ENCODE results near the gene SCGB2B2. TPM values are rescaled to one million over a fixed set of nuclear protein-coding genes. Genes with fewer than 3 reads are reported as not detected.
"Not testable (repeated sequence)": the region's sequence is repeated elsewhere in the genome, so short reads cannot be mapped to it uniquely, and the experiment has no call there.

SCGB2B2 gene
- polyA plus RNA-seq, 1 donor: 0.29 TPM

GRCh38 chr19:34669305-34669704 is 7.7 kb downstream of the SCGB2B2 start:
- DNase-seq (ENCODE audit: low read depth): no peak

GRCh38 chr19:34668690-34669089 is 8.3 kb downstream of the SCGB2B2 start:
- DNase-seq (ENCODE audit: low read depth): not testable (repeated sequence)

DNA sequence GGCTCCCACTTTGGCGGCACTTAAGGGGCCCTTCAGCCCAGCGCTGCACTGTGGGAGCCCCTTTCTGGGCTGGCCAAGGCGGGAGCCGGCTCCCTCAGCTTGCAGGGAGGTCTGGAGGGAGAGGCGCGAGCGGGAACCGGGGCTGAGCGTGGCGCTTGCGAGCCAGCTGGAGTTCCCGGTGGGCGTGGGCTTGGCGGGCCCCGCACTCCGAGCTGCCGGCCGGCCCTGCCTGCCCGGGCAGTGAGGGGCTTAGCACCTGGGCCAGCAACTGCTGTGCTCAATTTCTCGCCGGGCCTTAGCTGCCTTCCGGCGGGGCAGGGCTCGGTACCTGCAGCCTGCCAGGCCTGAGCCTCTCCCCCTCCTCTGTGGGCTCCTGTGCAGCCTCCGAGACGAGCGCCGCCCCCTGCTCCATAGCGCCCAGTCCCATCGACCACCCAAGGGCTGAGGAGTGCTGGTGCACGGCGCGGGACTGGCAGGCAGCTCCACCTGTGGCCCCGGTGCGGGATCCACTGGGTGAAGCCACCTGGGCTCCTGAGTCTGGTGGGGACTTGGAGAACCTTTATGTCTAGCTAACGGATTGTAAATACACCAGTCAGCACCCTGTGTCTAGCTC is 8.8 kb downstream of the SCGB2B2 start:
- not testable (repeated sequence) for DNase-seq (ENCODE audit: low read depth)

GRCh38 chr19:34667349-34668076 is 9.4 kb downstream of the SCGB2B2 start:
- no peak for DNase-seq (ENCODE audit: low read depth)

DNA sequence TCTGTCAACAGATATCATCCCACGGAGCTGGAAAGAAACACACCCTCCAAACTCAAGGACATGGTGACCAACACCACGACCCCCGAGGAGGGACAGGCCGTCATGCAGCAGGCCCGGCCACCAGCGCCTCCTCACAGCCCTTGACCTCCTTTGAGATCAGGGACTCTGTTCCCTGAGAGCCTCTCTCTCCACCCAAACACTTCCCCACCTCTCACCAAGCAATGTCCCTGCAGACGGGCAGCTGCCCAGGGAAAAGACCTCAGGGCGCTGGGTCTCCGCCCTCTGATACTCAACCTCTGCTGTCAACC is 10.0 kb downstream of the SCGB2B2 start:
- DNase-seq (ENCODE audit: low read depth): no peak

DNA sequence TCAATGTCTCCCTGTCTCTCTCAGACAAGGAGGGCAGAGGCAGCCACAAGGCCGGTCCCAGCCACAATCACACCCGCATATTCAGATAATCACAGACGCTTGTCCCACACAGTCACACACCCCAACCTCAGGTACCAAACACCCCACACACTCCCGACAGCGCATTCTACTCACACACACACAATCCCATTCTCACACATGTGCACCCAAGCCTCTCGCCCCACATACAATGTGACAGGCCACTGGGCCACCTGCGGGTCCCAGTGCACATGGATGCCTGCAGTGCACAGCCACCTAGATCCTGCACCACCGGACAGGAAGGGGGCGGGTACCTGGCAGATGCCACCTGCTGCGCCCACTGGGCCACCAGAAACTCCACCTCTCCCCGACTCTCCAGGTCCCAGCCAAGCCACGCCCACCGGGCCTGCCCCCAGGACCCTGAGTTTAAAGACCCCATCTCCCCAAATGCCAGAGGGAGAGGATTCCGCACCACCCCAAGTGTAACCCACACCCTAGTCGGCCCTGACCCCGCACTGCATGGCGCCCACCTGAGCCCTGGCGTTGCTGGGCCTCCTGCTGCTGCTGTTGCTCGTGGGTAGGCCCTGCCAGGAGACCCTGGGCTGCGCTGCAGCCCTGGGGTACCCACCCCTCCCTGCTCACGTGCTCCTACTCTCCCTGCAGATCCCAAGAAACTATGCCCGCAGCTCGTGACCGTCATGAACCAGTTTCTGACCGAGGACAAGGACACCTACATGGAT is 10.6 kb downstream of the SCGB2B2 start:
- DNase-seq (ENCODE audit: low read depth): no peak

DNA sequence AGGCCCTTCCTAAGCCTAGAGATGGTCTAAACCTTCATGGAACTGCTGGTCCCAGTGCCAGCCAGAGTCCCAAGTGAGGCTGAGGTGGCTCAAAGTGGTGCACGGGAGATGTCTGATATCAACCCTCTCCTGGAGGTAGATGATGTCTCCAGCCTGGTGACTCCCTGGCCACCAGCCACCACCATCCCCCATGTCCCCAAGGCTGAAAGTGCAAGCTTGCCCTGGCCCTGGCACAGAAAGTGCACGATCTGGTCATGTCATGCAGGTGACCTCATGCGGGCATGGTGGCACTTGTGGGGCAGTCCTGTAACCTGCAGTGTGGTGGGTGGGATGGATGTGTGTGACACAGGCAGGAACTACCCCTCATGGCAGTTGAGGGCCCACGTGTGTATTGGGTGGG is 11.7 kb downstream of the SCGB2B2 start:
- not testable (repeated sequence) for DNase-seq (ENCODE audit: low read depth)

- DNase-seq (ENCODE audit: low read depth): no peak
These were observed 12.1 kb downstream of the SCGB2B2 start for GRCh38 chr19:34664870-34665269.

- no peak for DNase-seq (ENCODE audit: low read depth)
These were observed 12.8 kb downstream of the SCGB2B2 start for GRCh38 chr19:34664168-34664567.

DNA sequence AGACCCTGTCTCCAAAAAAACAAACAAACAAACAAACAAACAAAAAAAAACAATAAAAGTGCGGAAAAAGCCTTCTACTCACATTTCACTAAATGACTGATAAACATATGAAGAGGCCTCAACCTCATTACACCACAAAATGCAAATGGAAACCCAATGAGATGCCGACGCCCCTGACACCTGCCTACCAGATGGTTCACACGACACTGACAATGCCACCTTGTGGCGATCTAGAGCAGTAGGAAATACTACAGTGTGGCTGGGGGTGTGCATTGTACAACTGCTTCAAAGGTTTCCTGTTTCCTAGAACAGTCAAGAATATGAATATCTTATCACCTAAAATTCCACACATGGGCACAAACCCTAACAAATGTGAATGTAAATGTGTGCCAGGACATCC is 14.0 kb downstream of the SCGB2B2 start:
- DNase-seq (ENCODE audit: low read depth): no peak

DNA sequence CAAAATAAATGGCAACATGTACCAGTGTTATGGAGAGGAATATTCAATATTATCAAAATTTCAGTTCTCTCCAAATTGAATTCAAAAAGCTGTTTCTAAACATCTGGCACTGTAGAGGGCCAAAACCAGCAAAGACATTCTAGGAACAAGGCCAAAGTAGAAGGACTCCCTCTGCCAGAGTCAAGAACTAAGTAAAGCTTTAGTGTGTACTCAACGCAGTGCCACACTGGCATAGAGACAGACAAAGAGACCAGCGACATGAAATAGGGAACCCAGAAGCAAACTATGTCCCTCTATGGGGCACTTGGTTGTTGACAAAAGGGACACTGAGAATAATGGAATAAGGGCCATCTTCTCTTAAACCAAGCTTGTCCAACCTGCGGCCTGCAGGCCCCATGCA is 15.6 kb downstream of the SCGB2B2 start:
- DNase-seq (ENCODE audit: low read depth): no peak

DNA sequence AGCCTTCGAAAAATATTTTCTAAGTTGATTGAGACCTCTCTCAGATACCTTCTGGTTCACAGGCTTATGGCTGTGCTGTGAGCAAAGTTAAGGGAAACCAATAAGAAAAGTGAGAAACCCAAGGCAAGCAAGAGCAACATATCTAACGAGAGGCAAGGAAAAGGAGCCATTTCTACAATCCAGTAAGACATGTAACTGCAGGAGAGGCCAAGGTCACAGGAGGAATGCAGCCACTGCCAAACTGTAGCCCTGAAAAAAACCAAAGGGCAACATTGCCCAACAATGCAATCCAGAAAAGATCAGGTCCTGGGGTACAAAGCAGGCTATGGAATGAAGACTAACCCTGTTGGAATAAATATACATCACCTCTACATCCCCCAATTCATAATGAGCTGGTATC is 21.3 kb downstream of the SCGB2B2 start:
- no peak for DNase-seq (ENCODE audit: low read depth)

- DNase-seq (ENCODE audit: low read depth): no peak
These were observed 22.2 kb downstream of the SCGB2B2 start for GRCh38 chr19:34654796-34655195.

DNA sequence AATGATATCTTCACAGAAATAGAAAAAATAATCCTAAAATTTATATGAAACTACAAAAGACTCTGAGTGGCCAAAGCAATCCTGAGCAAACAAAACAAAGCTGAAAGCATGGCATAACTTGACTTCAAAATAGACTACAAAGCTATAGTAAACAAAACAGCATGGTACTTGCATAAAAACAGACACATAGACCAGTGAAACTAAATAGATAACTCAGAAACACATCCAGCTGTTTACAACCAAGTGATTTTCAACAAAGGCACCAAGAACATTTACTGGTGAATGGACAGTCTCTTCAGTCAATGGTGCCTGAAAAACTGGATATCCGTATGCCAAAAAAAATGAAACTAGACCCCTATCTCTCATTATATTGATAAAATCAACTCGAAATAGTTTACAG is 25.2 kb downstream of the SCGB2B2 start:
- no peak for DNase-seq (ENCODE audit: low read depth)

DNA sequence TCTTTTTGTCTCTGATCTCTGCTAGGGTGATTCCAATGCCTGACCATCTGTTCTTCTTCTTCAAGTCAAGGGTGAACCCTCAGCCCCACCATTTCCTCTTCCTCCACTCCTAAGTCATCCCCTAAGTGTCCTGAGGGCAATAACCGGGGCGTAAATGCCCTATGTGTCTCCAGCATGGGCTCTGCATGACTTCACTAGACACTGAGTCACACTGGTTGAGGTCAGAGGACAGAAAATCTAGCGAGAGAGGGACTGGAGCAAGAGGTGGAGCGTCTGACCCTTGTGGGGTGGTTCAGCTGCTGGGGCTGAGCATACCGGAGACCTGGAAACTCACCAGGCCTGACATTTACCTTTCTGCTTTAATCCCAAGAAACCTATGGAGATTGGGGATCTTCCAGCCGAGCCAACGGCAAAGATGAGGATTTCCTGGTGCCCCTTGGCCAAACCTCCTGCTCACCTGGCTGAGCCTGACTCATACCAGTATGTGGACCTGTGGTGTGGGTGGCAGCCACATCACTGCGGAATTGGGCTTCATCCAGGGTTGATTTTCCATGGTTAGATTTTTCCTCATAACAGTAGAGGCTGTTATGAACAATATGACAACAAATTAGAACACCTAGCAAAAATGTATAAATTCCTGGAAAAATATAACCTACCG is 26.9 kb downstream of the SCGB2B2 start:
- no peak for DNase-seq (ENCODE audit: low read depth)

DNA sequence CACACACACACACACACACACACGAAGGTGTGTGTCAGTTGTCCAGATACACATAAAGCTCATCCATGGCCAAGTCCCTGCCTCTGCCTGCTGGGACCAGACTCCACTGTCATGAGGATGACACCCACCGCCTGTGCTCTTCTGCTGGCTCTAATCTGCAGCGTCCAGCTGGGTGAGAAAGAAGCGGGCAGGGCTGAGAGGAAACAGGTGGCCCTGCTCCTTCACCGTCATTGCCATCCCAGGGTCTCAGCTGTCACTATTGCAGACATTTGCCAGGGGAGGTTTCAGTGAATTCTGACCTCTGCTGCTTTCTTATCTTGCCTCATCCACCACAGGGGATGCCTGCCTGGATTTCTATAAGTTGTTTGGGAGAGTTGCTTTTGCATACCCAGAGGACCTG is 31.4 kb downstream of the SCGB2B2 start:
- peak; percentile 8 for DNase-seq (ENCODE audit: low read depth)

- no peak for DNase-seq (ENCODE audit: low read depth)
These were observed 31.9 kb downstream of the SCGB2B2 start for GRCh38 chr19:34644991-34645461.

DNA sequence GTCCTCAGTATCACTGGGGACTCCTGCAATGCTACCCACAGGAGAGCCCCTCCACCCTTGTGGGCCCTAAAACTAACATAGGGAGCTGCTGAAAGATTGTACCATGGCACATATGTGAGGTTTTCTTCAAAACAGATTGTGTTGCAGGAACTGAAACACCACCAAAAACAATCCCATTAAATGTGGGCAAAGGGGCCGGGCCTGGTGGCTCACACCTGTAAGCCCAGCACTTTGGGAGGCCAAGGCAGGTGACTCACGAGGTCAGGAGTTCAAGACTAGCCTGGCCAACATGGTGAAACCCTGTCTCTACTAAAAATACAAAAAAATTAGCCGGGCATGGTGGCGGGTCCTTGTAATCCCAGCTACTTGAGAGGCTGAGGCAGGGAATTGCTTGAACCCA is 34.7 kb downstream of the SCGB2B2 start:
- no peak for DNase-seq (ENCODE audit: low read depth)

DNA sequence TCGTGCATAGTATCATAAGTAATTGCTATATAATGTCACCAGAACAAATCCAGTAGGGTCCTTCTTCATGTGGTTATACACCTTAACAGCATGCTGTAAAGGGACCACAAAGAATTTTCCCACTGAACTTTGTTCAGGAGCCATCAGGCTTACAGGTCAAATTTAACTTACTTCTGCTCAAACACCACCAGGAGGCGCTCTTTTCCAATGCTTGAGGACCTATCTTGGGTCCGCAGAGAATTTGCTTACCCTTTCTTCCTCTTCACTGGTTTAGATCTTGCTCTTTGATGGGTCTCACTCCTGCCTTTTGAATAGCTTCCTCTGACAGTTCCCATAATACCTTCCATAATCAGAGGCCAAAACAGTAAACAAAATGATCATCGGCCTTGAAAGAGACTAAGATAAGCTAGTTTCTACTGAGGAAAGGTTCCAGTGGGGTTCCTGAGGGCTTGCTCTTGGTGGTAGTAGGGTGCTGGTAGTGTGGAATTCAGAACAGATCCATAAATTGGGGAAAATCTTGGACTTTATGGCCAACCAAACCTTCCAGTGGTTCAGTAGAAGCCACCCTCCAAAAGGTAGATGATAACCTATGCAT is 37.4 kb downstream of the SCGB2B2 start:
- DNase-seq (ENCODE audit: low read depth): peak; percentile 14

- DNase-seq (ENCODE audit: low read depth): no peak
These were observed 43.2 kb downstream of the SCGB2B2 start for GRCh38 chr19:34633802-34634201.
